Ovary (tissue), 3 donors: ENCODE results near the gene ADGRL4.

Experiments used
- CTCF ChIP-seq, 3 donors: fragments of 450-650 bp in 2 of 3; fragments of 200-600 bp in 1 of 3; IDR thresholded peaks; one replicate each; pipeline versions ENCODE4 v1.5.1 to v1.8.0; 2016 to 2022; ENCODE audit warnings: antibody characterized with exemption in 3 of 3, mild to moderate bottlenecking in 1 of 3
- EP300 ChIP-seq: sonication (generic); formaldehyde crosslinking; IDR thresholded peaks from one replicate; pipeline ENCODE4 v1.6.1; 2017; ENCODE audit warnings: antibody characterized with exemption
- POLR2A ChIP-seq: fragments of 450-650 bp; IDR thresholded peaks from one replicate; pipeline ENCODE4 v1.6.1; 2017; ENCODE audit warnings: antibody characterized with exemption, mild to moderate bottlenecking, moderate library complexity
- donor health status: DM: no; HTN: no; CAD: no.

GRCh38 chr1:78894811-78895210 lies 111.7 kb downstream of the ADGRL4 start:
- TF ChIP-seq EP300 (no peak), POLR2A (no peak), CTCF (IDR thresholded peaks at IDR 0.05) (no peak)
